Neutrophil (primary cell): Measurements from ENCODE around the gene PAXX.
"Not testable (repeated sequence)": the region's sequence is repeated elsewhere in the genome, so short reads cannot be mapped to it uniquely, and the experiment has no call there.

ENCODE experiments used
- H3K27ac ChIP-seq: fragments of 200-600 bp; sonication (generic); 2 replicates; pipeline ENCODE4 v1.5.1; 2016; ENCODE audit warnings: mild to moderate bottlenecking, moderate library complexity
- H3K27me3 ChIP-seq: fragments of 200-600 bp; sonication (generic); 2 replicates; pipeline ENCODE4 v1.6.0; 2016; ENCODE audit warnings: mild to moderate bottlenecking
- H3K36me3 ChIP-seq: fragments of 200-600 bp; sonication (generic); 2 replicates; pipeline ENCODE4 v1.5.1; 2017
- H3K4me1 ChIP-seq, 2 experiments: fragments of 200-600 bp in 1 of 2; sonication (generic) in 1 of 2; 1 replicate in 1 of 2; 2 replicates in 1 of 2; pipeline versions ENCODE4 v1.5.1 to v1.6.1; 2013 to 2016; ENCODE audit warnings: low read depth in 1 of 2, low read length in 1 of 2, mild to moderate bottlenecking in 1 of 2, moderate library complexity in 1 of 2; ENCODE audit not compliant: control insufficient read depth in 1 of 2, insufficient read depth in 1 of 2
- H3K4me3 ChIP-seq, 2 experiments: fragments of 200-600 bp in 1 of 2; sonication (generic) in 1 of 2; 1 replicate in 1 of 2; 2 replicates in 1 of 2; pipeline ENCODE4 v1.5.1; 2013 to 2016; ENCODE audit warnings: low read depth in 1 of 2, low read length in 1 of 2, mild to moderate bottlenecking in 1 of 2, moderate library complexity in 1 of 2
- H3K9me3 ChIP-seq: fragments of 200-600 bp; sonication (generic); 2 replicates; pipeline ENCODE4 v1.5.1; 2016
- CTCF ChIP-seq: fragments of 200-600 bp; sonication (generic); IDR thresholded peaks from 2 replicates; pipeline ENCODE4 v1.5.1; 2016; ENCODE audit warnings: antibody characterized with exemption

The PAXX gene

GRCh38 chr9:137030538-137031527, 38.6 kb downstream of the PAXX start:
- peak overlapping the region; percentile 91 for H3K27ac ChIP-seq
- TF ChIP-seq CTCF: no peak
- H3K4me3 ChIP-seq: peak overlapping the region; percentile 83 to 86
- no peaks in the 10 kb centered on the region for H3K9me3 ChIP-seq
- peaks cover 75 to 80% of the 10 kb centered on the region in 2 experiments for H3K4me1 ChIP-seq
- peaks cover 25% of the 10 kb centered on the region for H3K36me3 ChIP-seq
- peaks cover 10% of the 10 kb centered on the region for H3K27me3 ChIP-seq

GRCh38 chr9:137031904-137032640, 39.9 kb downstream of the PAXX start, which contains the start of gene FUT7:
FUT7 (minus strand) TSS chr9:137032088; CDS start chr9:137031991, 97 bp downstream.
- Histone ChIP-seq H3K27me3 (peaks cover 6% of the 10 kb centered on the region), H3K27ac (peak within 1 kb of the TSS; percentile 91), H3K36me3 (peaks cover 36% of the 10 kb centered on the region), H3K4me3 (peak within 1 kb of the TSS; percentile 83 to 86), H3K4me1 (peaks cover 74 to 81% of the 10 kb centered on the region in 2 experiments), H3K9me3 (no peaks in the 10 kb centered on the region)
- peak; percentile 57 for TF ChIP-seq CTCF

- Histone ChIP-seq H3K4me1 (peaks cover 67 to 75% of the 10 kb centered on the region in 2 experiments), H3K36me3 (peaks cover 43% of the 10 kb centered on the region), H3K9me3 (no peaks in the 10 kb centered on the region), H3K27me3 (no peaks in the 10 kb centered on the region), H3K4me3 (peak overlapping the region; percentile 83 to 86), H3K27ac (peak overlapping the region; percentile 91)
- no peak for TF ChIP-seq CTCF
Measured at GRCh38 chr9:137032858-137033257, 40.6 kb downstream of the PAXX start.

GRCh38 chr9:137033481-137033880, 41.3 kb downstream of the PAXX start:
- peak overlapping the region; percentile 91 for H3K27ac ChIP-seq
- H3K9me3 ChIP-seq, H3K27me3 ChIP-seq: not testable (repeated sequence)
- peak overlapping the region; percentile 83 to 86 for H3K4me3 ChIP-seq
- peaks cover 65 to 74% of the 10 kb centered on the region in 2 experiments for H3K4me1 ChIP-seq
- peaks cover 48% of the 10 kb centered on the region for H3K36me3 ChIP-seq

GRCh38 chr9:137034039-137034708, 42.0 kb downstream of the PAXX start:
- no peak for TF ChIP-seq CTCF
- H3K4me3 ChIP-seq: peak overlapping the region; percentile 83 to 86
- H3K4me1 ChIP-seq: peaks cover 58 to 67% of the 10 kb centered on the region in 2 experiments
- no peaks in the 10 kb centered on the region for H3K9me3 ChIP-seq
- H3K27me3 ChIP-seq: no peaks in the 10 kb centered on the region
- peaks cover 53% of the 10 kb centered on the region for H3K36me3 ChIP-seq
- peak overlapping the region; percentile 91 for H3K27ac ChIP-seq
